Measurements from ENCODE around the gene CPSF4L. TPM values are rescaled to one million over a fixed set of nuclear protein-coding genes. Genes with fewer than 3 reads are reported as not detected.

The CPSF4L gene
- total and polyA plus RNA-seq, 2 donors from 2014 or later, result not detected

DNA sequence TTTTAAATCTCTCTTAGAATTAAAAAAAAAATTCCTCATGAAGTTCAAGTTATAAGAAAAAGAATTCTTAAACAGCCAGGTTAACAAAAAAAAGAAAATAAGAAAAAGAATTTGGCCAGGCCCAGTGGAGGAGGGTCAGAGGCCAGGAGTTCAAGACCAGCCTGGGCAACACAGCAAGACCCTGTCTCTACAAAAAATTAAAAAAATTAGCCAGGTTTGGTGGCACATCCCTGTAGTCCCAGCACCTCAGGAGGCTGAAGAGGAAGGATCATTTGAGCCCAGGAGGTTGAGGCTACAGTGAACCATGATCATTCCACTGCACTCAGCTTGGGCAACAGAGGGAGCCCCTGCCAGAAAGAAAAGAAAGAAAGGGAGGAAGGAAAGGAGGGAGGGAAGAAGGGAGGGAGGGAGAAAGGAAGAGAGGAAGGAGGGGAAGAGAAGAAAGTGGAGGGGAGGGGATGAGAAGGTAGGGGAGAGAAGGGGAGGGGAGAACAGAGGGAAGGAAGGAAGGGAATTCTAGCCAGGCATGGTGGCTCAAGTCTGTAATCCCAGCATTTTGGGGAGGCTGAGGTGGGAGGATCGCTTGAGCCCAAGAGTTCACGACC lies 38.0 kb downstream of the CPSF4L start:
- Histone ChIP-seq H3K4me3 (ENCODE audit: low read length in 3 of 3) (no peak overlapping the region), H3K27ac (ENCODE audit: low read depth in 2 of 2, low read length in 2 of 2) (no peak overlapping the region), H3K9ac (ENCODE audit: low read length in 3 of 3) (no peak overlapping the region), H3K9me3 (ENCODE audit: control insufficient read depth in 2 of 3, insufficient read depth in 1 of 3, low read length in 3 of 3) (no peaks in the 10 kb centered on the region), H3K27me3 (ENCODE audit: control insufficient read depth, insufficient read depth, low read length) (no peaks in the 10 kb centered on the region), H3K36me3 (ENCODE audit: control insufficient read depth in 2 of 3, insufficient read depth in 3 of 3, low read length in 3 of 3) (no peaks in the 10 kb centered on the region), H3K4me1 (ENCODE audit: control insufficient read depth in 2 of 3, insufficient read depth in 2 of 3, low read depth in 1 of 3, low read length in 3 of 3) (peaks cover 0 to 10% (median 6%) of the 10 kb centered on the region in 3 donors)
- no peak for FAIRE-seq
- DNase-seq, result no peak
- no peak for TF ChIP-seq CTCF (IDR thresholded peaks at IDR 0.05; ENCODE audit: borderline replicate concordance, extremely low read depth, insufficient read depth)
- intact Hi-C loops (cut with DNase I), result no loop called here

DNA sequence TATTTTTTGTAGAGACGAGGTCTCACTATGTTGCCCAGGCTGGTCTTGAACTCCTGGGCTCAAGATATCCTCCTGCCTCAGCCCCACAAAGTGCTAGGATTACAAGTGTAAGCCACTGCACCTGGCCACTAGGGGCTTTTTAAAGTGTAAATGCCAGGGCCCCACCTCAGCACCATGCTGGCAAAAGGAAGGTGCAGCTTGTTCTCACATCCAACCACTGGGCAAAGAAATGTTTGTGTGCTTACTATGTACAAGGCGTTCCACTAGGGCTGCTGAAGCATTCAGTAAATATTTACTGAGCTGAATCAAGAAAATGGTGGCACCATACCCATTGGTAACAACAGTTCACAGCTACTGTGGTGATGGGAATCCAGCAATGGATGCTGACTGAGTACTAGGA lies 46.2 kb downstream of the CPSF4L start:
- no peak for FAIRE-seq
- intact Hi-C loops (cut with DNase I), result no loop called here
- no peak for DNase-seq

GRCh38 chr17:73214851-73215250 lies 46.8 kb downstream of the CPSF4L start:
- TF ChIP-seq CTCF (IDR thresholded peaks at IDR 0.05; ENCODE audit: borderline replicate concordance, extremely low read depth, insufficient read depth), result no peak
- peaks cover 0 to 7% (median 3%) of the 10 kb centered on the region in 3 donors for H3K36me3 ChIP-seq (ENCODE audit: control insufficient read depth in 2 of 3, insufficient read depth in 3 of 3, low read length in 3 of 3)
- H3K4me3 ChIP-seq (ENCODE audit: low read length in 3 of 3), result no peak overlapping the region
- intact Hi-C loops (cut with DNase I), result no loop called here
- DNase-seq, result no peak
- H3K27me3 ChIP-seq (ENCODE audit: control insufficient read depth, insufficient read depth, low read length), result no peaks in the 10 kb centered on the region
- no peak overlapping the region for H3K27ac ChIP-seq (ENCODE audit: low read depth in 2 of 2, low read length in 2 of 2)
- no peak for FAIRE-seq
- H3K9me3 ChIP-seq (ENCODE audit: control insufficient read depth in 2 of 3, insufficient read depth in 1 of 3, low read length in 3 of 3), result no peaks in the 10 kb centered on the region
- H3K9ac ChIP-seq (ENCODE audit: low read length in 3 of 3), result no peak overlapping the region
- H3K4me1 ChIP-seq (ENCODE audit: control insufficient read depth in 2 of 3, insufficient read depth in 2 of 3, low read depth in 1 of 3, low read length in 3 of 3), result no peaks in the 10 kb centered on the region

More for the DNA sequence above, 46.2 kb downstream of the CPSF4L start:
- H3K4me1 ChIP-seq (ENCODE audit: control insufficient read depth in 2 of 3, insufficient read depth in 2 of 3, low read depth in 1 of 3, low read length in 3 of 3), result no peaks in the 10 kb centered on the region
- TF ChIP-seq CTCF (IDR thresholded peaks at IDR 0.05; ENCODE audit: borderline replicate concordance, extremely low read depth, insufficient read depth), result no peak
- H3K9ac ChIP-seq (ENCODE audit: low read length in 3 of 3), result no peak overlapping the region
- H3K36me3 ChIP-seq (ENCODE audit: control insufficient read depth in 2 of 3, insufficient read depth in 3 of 3, low read length in 3 of 3), result peaks cover 0 to 7% (median 0%) of the 10 kb centered on the region in 3 donors
- no peaks in the 10 kb centered on the region for H3K27me3 ChIP-seq (ENCODE audit: control insufficient read depth, insufficient read depth, low read length)
- no peaks in the 10 kb centered on the region for H3K9me3 ChIP-seq (ENCODE audit: control insufficient read depth in 2 of 3, insufficient read depth in 1 of 3, low read length in 3 of 3)
- H3K4me3 ChIP-seq (ENCODE audit: low read length in 3 of 3), result no peak overlapping the region
- H3K27ac ChIP-seq (ENCODE audit: low read depth in 2 of 2, low read length in 2 of 2), result no peak overlapping the region

- Histone ChIP-seq H3K4me1 (ENCODE audit: control insufficient read depth in 2 of 3, insufficient read depth in 2 of 3, low read depth in 1 of 3, low read length in 3 of 3) (no peaks in the 10 kb centered on the region), H3K27me3 (ENCODE audit: control insufficient read depth, insufficient read depth, low read length) (no peaks in the 10 kb centered on the region), H3K36me3 (ENCODE audit: control insufficient read depth in 2 of 3, insufficient read depth in 3 of 3, low read length in 3 of 3) (peaks cover 0 to 14% (median 8%) of the 10 kb centered on the region in 3 donors), H3K9ac (ENCODE audit: low read length in 3 of 3) (no peak overlapping the region), H3K4me3 (ENCODE audit: low read length in 3 of 3) (no peak overlapping the region), H3K27ac (ENCODE audit: low read depth in 2 of 2, low read length in 2 of 2) (no peak overlapping the region), H3K9me3 (ENCODE audit: control insufficient read depth in 2 of 3, insufficient read depth in 1 of 3, low read length in 3 of 3) (no peaks in the 10 kb centered on the region)
- intact Hi-C loops (cut with DNase I), result no loop called here
- FAIRE-seq, result no peak
- DNase-seq, result no peak
- TF ChIP-seq CTCF (IDR thresholded peaks at IDR 0.05; ENCODE audit: borderline replicate concordance, extremely low read depth, insufficient read depth), result no peak
These were observed 47.7 kb downstream of the CPSF4L start for GRCh38 chr17:73214008-73214407.
